HepG2 (cell line): ENCODE data around the gene CACNA1D. TPM values are rescaled to one million over a fixed set of nuclear protein-coding genes. Genes with fewer than 3 reads are reported as not detected.

Source experiments
- ATAC-seq: fragments of 200-7000 bp; cut with Tn5 transposase; 3 replicates; pipeline ENCODE4 v1.9.1; 2020; ENCODE audit warnings: mild to moderate bottlenecking, moderate library complexity
- BruUV-seq: library from RNA; stranded (reverse); fragments of 400-500 nt; replicated peaks from 2 replicates; lab custom pipeline; 2021; lab: Mats Ljungman, UMichigan
- CTCF ChIA-PET: fragments of 300-600 bp; formaldehyde crosslinking; extraction: SDS; loops from one replicate; lab custom pipeline; 2021; ENCODE audit warnings: low total read pairs, inconsistent platforms, low intra/inter-chr PET ratio; lab: Yijun Ruan, JAX
- POLR2A ChIA-PET: fragments of 350-600 bp; sonication (Branson Sonifier 250); formaldehyde crosslinking; loops from one replicate; lab custom pipeline; 2020; ENCODE audit warnings: antibody characterized with exemption, inconsistent platforms; lab: Yijun Ruan, JAX
- DNase-seq: peaks from one replicate; pipeline ENCODE4 v3.0.0-alpha.2; 2015; ENCODE audit warnings: low spot score
- FAIRE-seq: peaks from 3 replicates; lab custom pipeline; 2011; peaks lifted over from hg19 to GRCh38; lab: Jason Lieb, UNC
- H2AFZ ChIP-seq: one replicate; pipeline ENCODE4 v1.6.1; 2011; ENCODE audit warnings: low read length, inconsistent platforms
- H3K27ac ChIP-seq: fragments of 300-600 bp; 3 replicates; pipeline ENCODE4 v1.8.0; 2011; ENCODE audit warnings: mixed run types, mild to moderate bottlenecking, mixed read lengths, low read length, inconsistent platforms; ENCODE audit not compliant: insufficient read depth; ENCODE audit errors: extremely low read length
- H3K27me3 ChIP-seq, 2 experiments: fragments of 200-600 bp in 1 of 2; 2 replicates in 1 of 2; 3 replicates in 1 of 2; pipeline versions ENCODE4 v1.6.0 to v1.8.0; 2011; ENCODE audit warnings: low read length in 2 of 2, mild to moderate bottlenecking in 2 of 2, moderate library complexity in 2 of 2, inconsistent platforms in 1 of 2; ENCODE audit not compliant: insufficient read depth in 2 of 2, control insufficient read depth in 1 of 2
- H3K36me3 ChIP-seq, 2 experiments: fragments of 200-600 bp in 1 of 2; replicated peaks in 1 of 2; 2 replicates in 1 of 2; 3 replicates in 1 of 2; pipeline versions ENCODE4 v1.5.1 to v1.8.0; 2011; ENCODE audit warnings: low read length in 2 of 2, inconsistent platforms in 1 of 2; ENCODE audit not compliant: insufficient read depth in 2 of 2, control insufficient read depth in 1 of 2
- H3K4me1 ChIP-seq: 2 replicates; pipeline ENCODE4 v1.5.1; 2012; ENCODE audit warnings: low read length, inconsistent platforms; ENCODE audit not compliant: insufficient read depth
- H3K4me2 ChIP-seq: 2 replicates; pipeline ENCODE4 v1.6.0; 2011; ENCODE audit warnings: low read depth, low read length, inconsistent platforms
- H3K4me3 ChIP-seq, 3 experiments: fragments of 200-600 bp in 1 of 3; sonication (generic), shearing (Covaris generic) in 1 of 3; replicated peaks in 1 of 3; 2 replicates each; pipeline ENCODE4 v1.5.1; 2011 to 2016; ENCODE audit warnings: low read length in 3 of 3, inconsistent platforms in 2 of 3, low read depth in 2 of 3, mild to moderate bottlenecking in 2 of 3, control low read depth in 1 of 3, mixed read lengths in 1 of 3; ENCODE audit not compliant: insufficient read depth in 1 of 3
- H3K79me2 ChIP-seq: one replicate; pipeline ENCODE4 v1.6.1; 2011; ENCODE audit warnings: low read length, inconsistent platforms; ENCODE audit not compliant: insufficient read depth
- H3K9ac ChIP-seq: 2 replicates; pipeline ENCODE4 v1.6.0; 2011; ENCODE audit warnings: mild to moderate bottlenecking, low read depth, low read length, inconsistent platforms; ENCODE audit not compliant: insufficient read depth
- H3K9me3 ChIP-seq: 2 replicates; pipeline ENCODE4 v1.5.1; 2012; ENCODE audit warnings: mild to moderate bottlenecking, low read length
- H4K20me1 ChIP-seq: 2 replicates; pipeline ENCODE4 v1.6.0; 2011; ENCODE audit warnings: inconsistent platforms, mild to moderate bottlenecking, low read length, moderate library complexity; ENCODE audit not compliant: insufficient read depth
- KDM5A ChIP-seq: fragments of 200-600 bp; sonication (generic); IDR thresholded peaks from 2 replicates; pipeline ENCODE4 v1.7.0; 2018; ENCODE audit warnings: antibody characterized with exemption, mild to moderate bottlenecking, low read length, borderline replicate concordance
- PHF5A ChIP-seq: IDR thresholded peaks from one replicate; pipeline ENCODE4 v1.6.1; 2018; ENCODE audit warnings: low read depth, missing genetic modification reagents; ENCODE audit not compliant: unreplicated experiment
- RARG ChIP-seq: sonication (generic); formaldehyde crosslinking; IDR thresholded peaks from 2 replicates; pipeline ENCODE4 v1.4.0; 2020; ENCODE audit warnings: low read depth, mild to moderate bottlenecking, missing genetic modification reagents
- TOE1 ChIP-seq: sonication (generic); formaldehyde crosslinking; IDR thresholded peaks from 2 replicates; pipeline ENCODE4 v1.4.0; 2020; ENCODE audit warnings: mild to moderate bottlenecking, missing genetic modification reagents
- ZNF253 ChIP-seq: sonication (generic); formaldehyde crosslinking; IDR thresholded peaks from 2 replicates; pipeline ENCODE4 v1.8.0; 2022; ENCODE audit warnings: mild to moderate bottlenecking, missing genetic modification reagents, borderline replicate concordance
- ZNF30 ChIP-seq: sonication (generic); formaldehyde crosslinking; IDR thresholded peaks from 2 replicates; pipeline ENCODE4 v1.5.0; 2020; ENCODE audit warnings: mild to moderate bottlenecking, missing genetic modification reagents
- ZNF724P ChIP-seq: sonication (generic); formaldehyde crosslinking; IDR thresholded peaks from 2 replicates; pipeline ENCODE4 v1.8.0; 2022; ENCODE audit warnings: missing genetic modification reagents, borderline replicate concordance
- WGBS: methylation state at CpG from one replicate; pipeline ENCODE4 v1.1.6; 2017; ENCODE audit warnings: low lambda C conversion rate; 5-methylcytosine and 5-hydroxymethylcytosine counted together
- in situ Hi-C: cut with HindIII; loops from 2 replicates; pipeline ENCODE4 v1.10.0; 2017; ENCODE audit warnings: low pct_unique_long_range_greater_than_20kb; ENCODE audit not compliant: extremely low pct_ligation_motif_present
- intact Hi-C: fragments of 100-400 bp; cut with micrococcal nuclease; formaldehyde crosslinking; loops from one replicate; pipeline ENCODE4 v1.10.0; 2022; ENCODE audit not compliant: unreplicated experiment
- polyA plus RNA-seq, 8 experiments: library from polyadenylated mRNA; depleted of rRNA in 3 of 8; stranded (reverse) in 7 of 8; unstranded in 1 of 8; fragments of >200 nt; fragmentation: Illumina TruSeq in 4 of 8; extraction: Trizol in 4 of 8; gene quantifications; 2 replicates each; pipeline versions ENCODE4 v1.2.1 to v1.2.3, GENCODE V29; 2011 to 2016; ENCODE audit warnings: low read depth in 4 of 8, missing spikeins in 1 of 8, mixed read lengths in 1 of 8; ENCODE audit not compliant: insufficient read depth in 1 of 8
- total RNA-seq, 5 experiments: library from RNA; depleted of rRNA; stranded (reverse); fragments of >200 nt; fragmentation: Illumina TruSeq; extraction: Trizol; gene quantifications; 2 replicates each; pipeline ENCODE4 v1.2.3, GENCODE V29; 2016; ENCODE audit warnings: low read depth in 1 of 5
- TF ChIP-seq, protein P1 (sequence below): IDR thresholded peaks from 2 replicates; pipeline ENCODE4 v1.6.1; 2016; ENCODE audit warnings: low read depth, missing genetic modification reagents, missing compliant biosample characterization
- TF ChIP-seq, protein P2 (sequence below): sonication (generic); formaldehyde crosslinking; IDR thresholded peaks from 2 replicates; pipeline ENCODE4 v1.5.0; 2020; ENCODE audit warnings: mild to moderate bottlenecking, missing genetic modification reagents
- TF ChIP-seq, protein P3 (sequence below): sonication (generic); formaldehyde crosslinking; IDR thresholded peaks from 2 replicates; pipeline ENCODE4; 2020; ENCODE audit warnings: missing genetic modification reagents, mild to moderate bottlenecking, borderline replicate concordance

CACNA1D gene
- total and polyA plus RNA-seq, 2 of the 13 experiments (the other 11 are each of a cell fraction or from before 2014, with no cell fraction given), result 0.26 to 0.38 TPM

- TF ChIP-seq, protein P1, sequence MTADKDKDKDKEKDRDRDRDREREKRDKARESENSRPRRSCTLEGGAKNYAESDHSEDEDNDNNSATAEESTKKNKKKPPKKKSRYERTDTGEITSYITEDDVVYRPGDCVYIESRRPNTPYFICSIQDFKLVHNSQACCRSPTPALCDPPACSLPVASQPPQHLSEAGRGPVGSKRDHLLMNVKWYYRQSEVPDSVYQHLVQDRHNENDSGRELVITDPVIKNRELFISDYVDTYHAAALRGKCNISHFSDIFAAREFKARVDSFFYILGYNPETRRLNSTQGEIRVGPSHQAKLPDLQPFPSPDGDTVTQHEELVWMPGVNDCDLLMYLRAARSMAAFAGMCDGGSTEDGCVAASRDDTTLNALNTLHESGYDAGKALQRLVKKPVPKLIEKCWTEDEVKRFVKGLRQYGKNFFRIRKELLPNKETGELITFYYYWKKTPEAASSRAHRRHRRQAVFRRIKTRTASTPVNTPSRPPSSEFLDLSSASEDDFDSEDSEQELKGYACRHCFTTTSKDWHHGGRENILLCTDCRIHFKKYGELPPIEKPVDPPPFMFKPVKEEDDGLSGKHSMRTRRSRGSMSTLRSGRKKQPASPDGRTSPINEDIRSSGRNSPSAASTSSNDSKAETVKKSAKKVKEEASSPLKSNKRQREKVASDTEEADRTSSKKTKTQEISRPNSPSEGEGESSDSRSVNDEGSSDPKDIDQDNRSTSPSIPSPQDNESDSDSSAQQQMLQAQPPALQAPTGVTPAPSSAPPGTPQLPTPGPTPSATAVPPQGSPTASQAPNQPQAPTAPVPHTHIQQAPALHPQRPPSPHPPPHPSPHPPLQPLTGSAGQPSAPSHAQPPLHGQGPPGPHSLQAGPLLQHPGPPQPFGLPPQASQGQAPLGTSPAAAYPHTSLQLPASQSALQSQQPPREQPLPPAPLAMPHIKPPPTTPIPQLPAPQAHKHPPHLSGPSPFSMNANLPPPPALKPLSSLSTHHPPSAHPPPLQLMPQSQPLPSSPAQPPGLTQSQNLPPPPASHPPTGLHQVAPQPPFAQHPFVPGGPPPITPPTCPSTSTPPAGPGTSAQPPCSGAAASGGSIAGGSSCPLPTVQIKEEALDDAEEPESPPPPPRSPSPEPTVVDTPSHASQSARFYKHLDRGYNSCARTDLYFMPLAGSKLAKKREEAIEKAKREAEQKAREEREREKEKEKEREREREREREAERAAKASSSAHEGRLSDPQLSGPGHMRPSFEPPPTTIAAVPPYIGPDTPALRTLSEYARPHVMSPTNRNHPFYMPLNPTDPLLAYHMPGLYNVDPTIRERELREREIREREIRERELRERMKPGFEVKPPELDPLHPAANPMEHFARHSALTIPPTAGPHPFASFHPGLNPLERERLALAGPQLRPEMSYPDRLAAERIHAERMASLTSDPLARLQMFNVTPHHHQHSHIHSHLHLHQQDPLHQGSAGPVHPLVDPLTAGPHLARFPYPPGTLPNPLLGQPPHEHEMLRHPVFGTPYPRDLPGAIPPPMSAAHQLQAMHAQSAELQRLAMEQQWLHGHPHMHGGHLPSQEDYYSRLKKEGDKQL (CRISPR knock-in tag), result no peak
- no peak for TF ChIP-seq PHF5A (CRISPR knock-in tag)
- no peak for TF ChIP-seq ZNF30 (CRISPR knock-in tag)
- TF ChIP-seq ZNF253, result no peak
Observed at GRCh38 chr3:53700441-53700840, 206.0 kb downstream of the CACNA1D start (continued).

GRCh38 chr3:53702776-53703530 lies 208.5 kb downstream of the CACNA1D start:
- Histone ChIP-seq H2AFZ (no peak overlapping the region), H4K20me1 (no peaks in the 10 kb centered on the region), H3K4me2 (no peak overlapping the region), H3K9me3 (no peaks in the 10 kb centered on the region), H3K79me2 (no peaks in the 10 kb centered on the region), H3K36me3 (no peaks in the 10 kb centered on the region), H3K4me3 (no peak overlapping the region), H3K27me3 (no peaks in the 10 kb centered on the region), H3K27ac (no peak overlapping the region), H3K4me1 (peaks cover 4% of the 10 kb centered on the region), H3K9ac (no peak overlapping the region)
- in situ Hi-C loops, result no loop called here
- intact Hi-C loops, result no loop called here
- FAIRE-seq, result no peak
- WGBS, result 64% methylated on average over 12 of the region's 14 CpGs
- no TSS peak for BruUV-seq
- ChIA-PET POLR2A (no interaction called here), CTCF (no interaction called here)
- no peak for ATAC-seq
- no peak for DNase-seq
- TF ChIP-seq, protein P2, sequence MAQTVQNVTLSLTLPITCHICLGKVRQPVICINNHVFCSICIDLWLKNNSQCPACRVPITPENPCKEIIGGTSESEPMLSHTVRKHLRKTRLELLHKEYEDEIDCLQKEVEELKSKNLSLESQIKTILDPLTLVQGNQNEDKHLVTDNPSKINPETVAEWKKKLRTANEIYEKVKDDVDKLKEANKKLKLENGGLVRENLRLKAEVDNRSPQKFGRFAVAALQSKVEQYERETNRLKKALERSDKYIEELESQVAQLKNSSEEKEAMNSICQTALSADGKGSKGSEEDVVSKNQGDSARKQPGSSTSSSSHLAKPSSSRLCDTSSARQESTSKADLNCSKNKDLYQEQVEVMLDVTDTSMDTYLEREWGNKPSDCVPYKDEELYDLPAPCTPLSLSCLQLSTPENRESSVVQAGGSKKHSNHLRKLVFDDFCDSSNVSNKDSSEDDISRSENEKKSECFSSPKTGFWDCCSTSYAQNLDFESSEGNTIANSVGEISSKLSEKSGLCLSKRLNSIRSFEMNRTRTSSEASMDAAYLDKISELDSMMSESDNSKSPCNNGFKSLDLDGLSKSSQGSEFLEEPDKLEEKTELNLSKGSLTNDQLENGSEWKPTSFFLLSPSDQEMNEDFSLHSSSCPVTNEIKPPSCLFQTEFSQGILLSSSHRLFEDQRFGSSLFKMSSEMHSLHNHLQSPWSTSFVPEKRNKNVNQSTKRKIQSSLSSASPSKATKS (CRISPR knock-in tag), result no peak
- no peak for TF ChIP-seq ZNF724P (CRISPR knock-in tag)
- TF ChIP-seq, protein P3, sequence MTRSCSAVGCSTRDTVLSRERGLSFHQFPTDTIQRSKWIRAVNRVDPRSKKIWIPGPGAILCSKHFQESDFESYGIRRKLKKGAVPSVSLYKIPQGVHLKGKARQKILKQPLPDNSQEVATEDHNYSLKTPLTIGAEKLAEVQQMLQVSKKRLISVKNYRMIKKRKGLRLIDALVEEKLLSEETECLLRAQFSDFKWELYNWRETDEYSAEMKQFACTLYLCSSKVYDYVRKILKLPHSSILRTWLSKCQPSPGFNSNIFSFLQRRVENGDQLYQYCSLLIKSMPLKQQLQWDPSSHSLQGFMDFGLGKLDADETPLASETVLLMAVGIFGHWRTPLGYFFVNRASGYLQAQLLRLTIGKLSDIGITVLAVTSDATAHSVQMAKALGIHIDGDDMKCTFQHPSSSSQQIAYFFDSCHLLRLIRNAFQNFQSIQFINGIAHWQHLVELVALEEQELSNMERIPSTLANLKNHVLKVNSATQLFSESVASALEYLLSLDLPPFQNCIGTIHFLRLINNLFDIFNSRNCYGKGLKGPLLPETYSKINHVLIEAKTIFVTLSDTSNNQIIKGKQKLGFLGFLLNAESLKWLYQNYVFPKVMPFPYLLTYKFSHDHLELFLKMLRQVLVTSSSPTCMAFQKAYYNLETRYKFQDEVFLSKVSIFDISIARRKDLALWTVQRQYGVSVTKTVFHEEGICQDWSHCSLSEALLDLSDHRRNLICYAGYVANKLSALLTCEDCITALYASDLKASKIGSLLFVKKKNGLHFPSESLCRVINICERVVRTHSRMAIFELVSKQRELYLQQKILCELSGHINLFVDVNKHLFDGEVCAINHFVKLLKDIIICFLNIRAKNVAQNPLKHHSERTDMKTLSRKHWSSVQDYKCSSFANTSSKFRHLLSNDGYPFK (CRISPR knock-in tag), result no peak
- no peak for TF ChIP-seq KDM5A
- no peak for TF ChIP-seq TOE1
- TF ChIP-seq RARG (CRISPR knock-in tag), result no peak
